HepG2 (cell line): ENCODE data around the gene IKZF5. TPM values are rescaled to one million over a fixed set of nuclear protein-coding genes. Genes with fewer than 3 reads are reported as not detected.

Source experiments
- ASH2L ChIP-seq: fragments of 300-600, 200-600 bp; sonication (generic); IDR thresholded peaks from 2 replicates; pipeline ENCODE4 v1.7.0; 2017; ENCODE audit warnings: low read depth, mild to moderate bottlenecking, moderate library complexity, mixed read lengths, low read length; ENCODE audit not compliant: insufficient read length
- ELF3 ChIP-seq: IDR thresholded peaks from 2 replicates; pipeline ENCODE4 v1.6.1; 2016; ENCODE audit warnings: missing genetic modification reagents, missing compliant biosample characterization
- FOSL2 ChIP-seq: sonication (generic); formaldehyde crosslinking; IDR thresholded peaks from 2 replicates; pipeline ENCODE4 v1.4.0; 2020; ENCODE audit warnings: missing genetic modification reagents
- FOXM1 ChIP-seq: sonication (generic); formaldehyde crosslinking; IDR thresholded peaks from 2 replicates; pipeline ENCODE4 v1.5.0; 2020; ENCODE audit warnings: missing genetic modification reagents
- RORA ChIP-seq: sonication (generic); formaldehyde crosslinking; IDR thresholded peaks from 2 replicates; pipeline ENCODE4 v1.5.0; 2020; ENCODE audit warnings: mild to moderate bottlenecking, missing genetic modification reagents, moderate library complexity
- SMYD3 ChIP-seq: sonication (generic); formaldehyde crosslinking; IDR thresholded peaks from 2 replicates; pipeline ENCODE4 v1.8.1; 2023; ENCODE audit warnings: mild to moderate bottlenecking, missing genetic modification reagents
- ZNF367 ChIP-seq: sonication (generic); formaldehyde crosslinking; IDR thresholded peaks from 2 replicates; pipeline ENCODE4 v1.4.0; 2020; ENCODE audit warnings: missing genetic modification reagents, borderline replicate concordance
- ZNF451 ChIP-seq: sonication (generic); formaldehyde crosslinking; IDR thresholded peaks from 2 replicates; pipeline ENCODE4 v1.5.0; 2020; ENCODE audit warnings: mild to moderate bottlenecking, missing genetic modification reagents
- ZNF546 ChIP-seq: sonication (generic); formaldehyde crosslinking; conservative IDR thresholded peaks from 2 replicates; pipeline ENCODE4 v1.8.1; 2023; ENCODE audit warnings: mild to moderate bottlenecking, missing genetic modification reagents
- ZNF749 ChIP-seq: sonication (generic); formaldehyde crosslinking; IDR thresholded peaks from 2 replicates; pipeline ENCODE4 v1.8.0; 2022; ENCODE audit warnings: mild to moderate bottlenecking, missing genetic modification reagents, moderate library complexity, borderline replicate concordance
- polyA plus RNA-seq, 8 experiments: library from polyadenylated mRNA; depleted of rRNA in 3 of 8; stranded (reverse) in 7 of 8; unstranded in 1 of 8; fragments of >200 nt; fragmentation: Illumina TruSeq in 4 of 8; extraction: Trizol in 4 of 8; gene quantifications; 2 replicates each; pipeline versions ENCODE4 v1.2.1 to v1.2.3, GENCODE V29; 2011 to 2016; ENCODE audit warnings: low read depth in 4 of 8, missing spikeins in 1 of 8, mixed read lengths in 1 of 8; ENCODE audit not compliant: insufficient read depth in 1 of 8
- total RNA-seq, 5 experiments: library from RNA; depleted of rRNA; stranded (reverse); fragments of >200 nt; fragmentation: Illumina TruSeq; extraction: Trizol; gene quantifications; 2 replicates each; pipeline ENCODE4 v1.2.3, GENCODE V29; 2016; ENCODE audit warnings: low read depth in 1 of 5
- TF ChIP-seq, protein P1 (sequence below): sonication (generic); formaldehyde crosslinking; IDR thresholded peaks from 2 replicates; pipeline ENCODE4 v1.5.0; 2020; ENCODE audit warnings: mild to moderate bottlenecking, missing genetic modification reagents, borderline replicate concordance
- TF ChIP-seq, protein P2 (sequence below): sonication (generic); formaldehyde crosslinking; IDR thresholded peaks from 2 replicates; pipeline ENCODE4 v1.4.0; 2020; ENCODE audit warnings: missing genetic modification reagents
- TF ChIP-seq, protein P3 (sequence below): IDR thresholded peaks from 2 replicates; pipeline ENCODE4 v1.6.1; 2016; ENCODE audit warnings: missing biosample characterization, missing genetic modification reagents, low read depth

IKZF5 gene
- total and polyA plus RNA-seq, 2 of the 13 experiments (the other 11 are each of a cell fraction or from before 2014, with no cell fraction given) = 3.7 to 12.0 TPM

DNA sequence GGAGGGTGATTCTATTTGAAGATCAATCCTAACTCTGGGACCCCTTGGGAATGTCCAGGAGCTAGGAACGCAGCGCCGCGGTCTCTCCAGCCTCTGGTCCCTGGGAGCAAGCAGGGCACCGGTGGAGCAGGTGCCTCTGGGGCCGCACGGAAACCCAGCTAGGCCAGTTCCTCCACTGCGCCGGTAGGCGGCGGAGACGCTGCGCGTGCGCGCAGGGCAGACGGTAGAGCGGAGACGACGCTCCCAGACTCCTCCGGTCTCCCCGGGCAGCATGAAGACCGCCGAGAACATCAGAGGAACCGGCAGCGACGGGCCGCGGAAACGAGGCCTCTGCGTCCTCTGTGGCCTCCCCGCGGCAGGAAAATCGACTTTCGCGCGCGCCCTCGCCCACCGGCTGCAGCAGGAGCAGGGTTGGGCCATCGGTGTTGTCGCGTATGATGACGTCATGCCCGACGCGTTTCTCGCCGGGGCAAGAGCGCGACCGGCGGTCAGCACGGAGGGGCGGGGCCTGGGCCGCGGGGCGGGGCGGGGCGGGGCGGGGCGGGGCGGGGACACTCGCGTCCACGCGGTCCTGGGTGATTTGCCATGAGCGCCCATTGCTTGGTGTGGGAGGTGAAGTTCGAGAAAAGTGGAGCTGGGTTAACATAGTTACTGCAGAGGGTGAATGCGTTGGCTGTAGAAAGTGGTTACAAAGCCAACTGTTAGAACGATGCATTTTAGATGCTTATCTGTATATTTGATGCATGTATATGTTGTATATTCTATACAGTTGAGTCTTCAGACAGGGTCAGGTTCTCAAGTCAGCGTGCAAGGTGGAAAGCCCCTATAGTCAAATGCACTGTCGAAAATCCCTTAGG lies 28.2 kb downstream of the IKZF5 start, which contains the start of gene PSTK (continued):
- TF ChIP-seq, protein P1, sequence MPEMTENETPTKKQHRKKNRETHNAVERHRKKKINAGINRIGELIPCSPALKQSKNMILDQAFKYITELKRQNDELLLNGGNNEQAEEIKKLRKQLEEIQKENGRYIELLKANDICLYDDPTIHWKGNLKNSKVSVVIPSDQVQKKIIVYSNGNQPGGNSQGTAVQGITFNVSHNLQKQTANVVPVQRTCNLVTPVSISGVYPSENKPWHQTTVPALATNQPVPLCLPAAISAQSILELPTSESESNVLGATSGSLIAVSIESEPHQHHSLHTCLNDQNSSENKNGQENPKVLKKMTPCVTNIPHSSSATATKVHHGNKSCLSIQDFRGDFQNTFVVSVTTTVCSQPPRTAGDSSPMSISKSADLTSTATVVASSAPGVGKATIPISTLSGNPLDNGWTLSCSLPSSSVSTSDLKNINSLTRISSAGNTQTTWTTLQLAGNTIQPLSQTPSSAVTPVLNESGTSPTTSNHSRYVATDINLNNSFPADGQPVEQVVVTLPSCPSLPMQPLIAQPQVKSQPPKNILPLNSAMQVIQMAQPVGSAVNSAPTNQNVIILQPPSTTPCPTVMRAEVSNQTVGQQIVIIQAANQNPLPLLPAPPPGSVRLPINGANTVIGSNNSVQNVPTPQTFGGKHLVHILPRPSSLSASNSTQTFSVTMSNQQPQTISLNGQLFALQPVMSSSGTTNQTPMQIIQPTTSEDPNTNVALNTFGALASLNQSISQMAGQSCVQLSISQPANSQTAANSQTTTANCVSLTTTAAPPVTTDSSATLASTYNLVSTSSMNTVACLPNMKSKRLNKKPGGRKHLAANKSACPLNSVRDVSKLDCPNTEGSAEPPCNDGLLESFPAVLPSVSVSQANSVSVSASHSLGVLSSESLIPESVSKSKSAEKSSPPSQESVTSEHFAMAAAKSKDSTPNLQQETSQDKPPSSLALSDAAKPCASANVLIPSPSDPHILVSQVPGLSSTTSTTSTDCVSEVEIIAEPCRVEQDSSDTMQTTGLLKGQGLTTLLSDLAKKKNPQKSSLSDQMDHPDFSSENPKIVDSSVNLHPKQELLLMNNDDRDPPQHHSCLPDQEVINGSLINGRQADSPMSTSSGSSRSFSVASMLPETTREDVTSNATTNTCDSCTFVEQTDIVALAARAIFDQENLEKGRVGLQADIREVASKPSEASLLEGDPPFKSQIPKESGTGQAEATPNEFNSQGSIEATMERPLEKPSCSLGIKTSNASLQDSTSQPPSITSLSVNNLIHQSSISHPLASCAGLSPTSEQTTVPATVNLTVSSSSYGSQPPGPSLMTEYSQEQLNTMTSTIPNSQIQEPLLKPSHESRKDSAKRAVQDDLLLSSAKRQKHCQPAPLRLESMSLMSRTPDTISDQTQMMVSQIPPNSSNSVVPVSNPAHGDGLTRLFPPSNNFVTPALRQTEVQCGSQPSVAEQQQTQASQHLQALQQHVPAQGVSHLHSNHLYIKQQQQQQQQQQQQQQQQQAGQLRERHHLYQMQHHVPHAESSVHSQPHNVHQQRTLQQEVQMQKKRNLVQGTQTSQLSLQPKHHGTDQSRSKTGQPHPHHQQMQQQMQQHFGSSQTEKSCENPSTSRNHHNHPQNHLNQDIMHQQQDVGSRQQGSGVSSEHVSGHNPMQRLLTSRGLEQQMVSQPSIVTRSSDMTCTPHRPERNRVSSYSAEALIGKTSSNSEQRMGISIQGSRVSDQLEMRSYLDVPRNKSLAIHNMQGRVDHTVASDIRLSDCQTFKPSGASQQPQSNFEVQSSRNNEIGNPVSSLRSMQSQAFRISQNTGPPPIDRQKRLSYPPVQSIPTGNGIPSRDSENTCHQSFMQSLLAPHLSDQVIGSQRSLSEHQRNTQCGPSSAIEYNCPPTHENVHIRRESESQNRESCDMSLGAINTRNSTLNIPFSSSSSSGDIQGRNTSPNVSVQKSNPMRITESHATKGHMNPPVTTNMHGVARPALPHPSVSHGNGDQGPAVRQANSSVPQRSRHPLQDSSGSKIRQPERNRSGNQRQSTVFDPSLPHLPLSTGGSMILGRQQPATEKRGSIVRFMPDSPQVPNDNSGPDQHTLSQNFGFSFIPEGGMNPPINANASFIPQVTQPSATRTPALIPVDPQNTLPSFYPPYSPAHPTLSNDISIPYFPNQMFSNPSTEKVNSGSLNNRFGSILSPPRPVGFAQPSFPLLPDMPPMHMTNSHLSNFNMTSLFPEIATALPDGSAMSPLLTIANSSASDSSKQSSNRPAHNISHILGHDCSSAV = no peak
- TF ChIP-seq ZNF451 = peak; percentile 57; the same call in 1 of the 2 replicates
- TF ChIP-seq, protein P2, sequence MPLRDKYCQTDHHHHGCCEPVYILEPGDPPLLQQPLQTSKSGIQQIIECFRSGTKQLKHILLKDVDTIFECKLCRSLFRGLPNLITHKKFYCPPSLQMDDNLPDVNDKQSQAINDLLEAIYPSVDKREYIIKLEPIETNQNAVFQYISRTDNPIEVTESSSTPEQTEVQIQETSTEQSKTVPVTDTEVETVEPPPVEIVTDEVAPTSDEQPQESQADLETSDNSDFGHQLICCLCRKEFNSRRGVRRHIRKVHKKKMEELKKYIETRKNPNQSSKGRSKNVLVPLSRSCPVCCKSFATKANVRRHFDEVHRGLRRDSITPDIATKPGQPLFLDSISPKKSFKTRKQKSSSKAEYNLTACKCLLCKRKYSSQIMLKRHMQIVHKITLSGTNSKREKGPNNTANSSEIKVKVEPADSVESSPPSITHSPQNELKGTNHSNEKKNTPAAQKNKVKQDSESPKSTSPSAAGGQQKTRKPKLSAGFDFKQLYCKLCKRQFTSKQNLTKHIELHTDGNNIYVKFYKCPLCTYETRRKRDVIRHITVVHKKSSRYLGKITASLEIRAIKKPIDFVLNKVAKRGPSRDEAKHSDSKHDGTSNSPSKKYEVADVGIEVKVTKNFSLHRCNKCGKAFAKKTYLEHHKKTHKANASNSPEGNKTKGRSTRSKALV = peak; percentile 43; the same call in 1 of the 2 replicates
- peak; percentile 61; the same call in 1 of the 2 replicates for TF ChIP-seq FOSL2 (CRISPR knock-in tag)
- TF ChIP-seq ZNF749 (CRISPR knock-in tag) = no peak
- TF ChIP-seq SMYD3 (CRISPR knock-in tag) = no peak
- no peak for TF ChIP-seq RORA (CRISPR knock-in tag)
- 0 out of 2 replicates have a peak, but pooled peaks have one; percentile 70 for TF ChIP-seq ZNF546 (CRISPR knock-in tag)
- TF ChIP-seq ZNF367 (CRISPR knock-in tag) = no peak
- no peak for TF ChIP-seq FOXM1 (CRISPR knock-in tag)
- TF ChIP-seq, protein P3, sequence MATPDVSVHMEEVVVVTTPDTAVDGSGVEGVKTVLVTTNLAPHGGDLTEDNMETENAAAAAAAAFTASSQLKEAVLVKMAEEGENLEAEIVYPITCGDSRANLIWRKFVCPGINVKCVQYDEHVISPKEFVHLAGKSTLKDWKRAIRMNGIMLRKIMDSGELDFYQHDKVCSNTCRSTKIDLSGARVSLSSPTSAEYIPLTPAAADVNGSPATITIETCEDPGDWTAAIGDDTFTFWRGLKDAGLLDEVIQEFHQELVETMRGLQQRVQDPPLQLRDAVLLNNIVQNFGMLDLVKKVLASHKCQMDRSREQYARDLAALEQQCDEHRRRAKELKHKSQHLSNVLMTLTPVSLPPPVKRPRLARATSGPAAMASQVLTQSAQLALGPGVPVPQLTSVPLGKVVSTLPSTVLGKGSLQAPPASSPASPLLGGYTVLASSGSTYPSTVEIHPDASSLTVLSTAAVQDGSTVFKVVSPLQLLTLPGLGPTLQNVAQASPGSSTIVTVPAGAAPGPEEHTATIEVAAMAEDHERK (CRISPR knock-in tag) = no peak
- TF ChIP-seq ASH2L = peak; percentile 96
- peak; percentile 63; the same call in 1 of the 2 replicates for TF ChIP-seq ELF3 (CRISPR knock-in tag)
